Activated CD8-positive, alpha-beta memory T cell treated with anti-CD3 and anti-CD28 coated beads, Interleukin-2, amount 10 ng/mL, durations not matched to agents 7 days and 5 days (primary cell): ENCODE results near the gene ZNF331. TPM values are rescaled to one million over a fixed set of nuclear protein-coding genes. Genes with fewer than 3 reads are reported as not detected.

ENCODE experiments used
- ATAC-seq: fragments of 150-1000 bp; cut with Tn5 transposase; one replicate; pipeline ENCODE4 v1.10.0; 2021; ENCODE audit warnings: moderate library complexity
- CTCF ChIA-PET: fragments of 350-600 bp; sonication (Branson Sonifier 250); formaldehyde crosslinking; loops from one replicate; lab custom pipeline; 2021; ENCODE audit warnings: antibody characterized with exemption; lab: Charles Lee
- DNase-seq: peaks from one replicate; pipeline ENCODE4 v3.0.0-alpha.2; 2020
- H3K27ac Mint-ChIP-seq: one replicate; pipeline ENCODE4 v1.8.0; 2021; ENCODE audit warnings: mild to moderate bottlenecking, mixed read lengths
- H3K27me3 Mint-ChIP-seq: one replicate; pipeline ENCODE4 v1.8.0; 2021; ENCODE audit warnings: mixed read lengths
- H3K36me3 Mint-ChIP-seq: one replicate; pipeline ENCODE4 v1.8.0; 2021; ENCODE audit warnings: mild to moderate bottlenecking, mixed read lengths
- H3K4me1 Mint-ChIP-seq: one replicate; pipeline ENCODE4 v1.8.0; 2021; ENCODE audit warnings: mixed read lengths
- H3K4me3 Mint-ChIP-seq: one replicate; pipeline ENCODE4 v1.8.0; 2021; ENCODE audit warnings: mild to moderate bottlenecking, moderate library complexity, mixed read lengths
- H3K9me3 Mint-ChIP-seq: one replicate; pipeline ENCODE4 v1.8.0; 2022; ENCODE audit warnings: low read depth, mixed read lengths
- total RNA-seq, 2 experiments: library from RNA; stranded (reverse); gene quantifications; one replicate each; pipeline ENCODE4 v1.2.3, GENCODE V29; 2021

The ZNF331 gene
- total RNA-seq, 2 experiments from 2014 or later, result 16.6 to 26.5 TPM

DNA sequence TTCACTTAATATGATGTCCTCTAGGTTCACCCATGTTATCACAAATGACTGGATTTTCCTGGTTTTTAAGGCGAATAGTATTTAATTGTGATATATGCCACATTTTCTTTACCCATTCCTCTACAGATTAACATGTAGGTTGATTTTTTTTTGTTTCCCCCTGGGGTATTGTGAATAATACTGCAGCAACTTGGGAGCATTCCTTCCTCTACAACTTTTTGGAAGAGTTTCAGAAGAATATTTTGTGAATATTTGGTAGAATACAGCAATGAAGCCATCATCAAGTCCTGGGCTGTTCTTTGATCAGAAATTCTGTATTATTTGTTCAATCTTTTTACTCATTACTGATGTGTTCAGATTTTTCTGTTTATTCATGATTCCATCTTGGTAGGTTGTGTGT is 5.6 kb upstream of the ZNF331 start:
- Mint-ChIP-seq H3K4me3 (no peak overlapping the region), H3K4me1 (peaks cover 15% of the 10 kb centered on the region), H3K9me3 (peaks cover 6% of the 10 kb centered on the region), H3K27ac (no peak overlapping the region), H3K27me3 (no peaks in the 10 kb centered on the region), H3K36me3 (peaks cover 42% of the 10 kb centered on the region)
- DNase-seq (no peak), ATAC-seq (no peak)
- CTCF ChIA-PET, result no interaction called here

- no peak overlapping the region for H3K4me3 Mint-ChIP-seq
- no peaks in the 10 kb centered on the region for H3K9me3 Mint-ChIP-seq
- DNase-seq (no peak), ATAC-seq (no peak)
- CTCF ChIA-PET, result interaction anchor here (1.8 kb wide), 1 partner anchor 16 kb away, joined by 7 read pairs; no protein-coding TSS in a partner anchor
- peaks cover 44% of the 10 kb centered on the region for H3K36me3 Mint-ChIP-seq
- no peaks in the 10 kb centered on the region for H3K27me3 Mint-ChIP-seq
- peaks cover 24% of the 10 kb centered on the region for H3K4me1 Mint-ChIP-seq
- H3K27ac Mint-ChIP-seq, result no peak overlapping the region
Measured at GRCh38 chr19:53536225-53536548, 1.8 kb upstream of the ZNF331 start.

GRCh38 chr19:53537121-53537520 is 824 bp upstream of the ZNF331 start:
- no peak for ATAC-seq
- peak overlapping the region; percentile 96 for H3K27ac Mint-ChIP-seq
- peak overlapping the region; percentile 87 for H3K4me3 Mint-ChIP-seq
- CTCF ChIA-PET, result interaction anchor here (1.0 to 1.8 kb wide), 4 partner anchors 16 to 209 kb away, joined by 3 to 7 read pairs (median 3); no protein-coding TSS in a partner anchor
- no peaks in the 10 kb centered on the region for H3K9me3 Mint-ChIP-seq
- peaks cover 49% of the 10 kb centered on the region for H3K36me3 Mint-ChIP-seq
- no peak for DNase-seq
- H3K4me1 Mint-ChIP-seq, result peaks cover 24% of the 10 kb centered on the region
- no peaks in the 10 kb centered on the region for H3K27me3 Mint-ChIP-seq

- no peaks in the 10 kb centered on the region for H3K9me3 Mint-ChIP-seq
Measured at GRCh38 chr19:53538378-53539109, 599 bp downstream of the ZNF331 start.

DNA sequence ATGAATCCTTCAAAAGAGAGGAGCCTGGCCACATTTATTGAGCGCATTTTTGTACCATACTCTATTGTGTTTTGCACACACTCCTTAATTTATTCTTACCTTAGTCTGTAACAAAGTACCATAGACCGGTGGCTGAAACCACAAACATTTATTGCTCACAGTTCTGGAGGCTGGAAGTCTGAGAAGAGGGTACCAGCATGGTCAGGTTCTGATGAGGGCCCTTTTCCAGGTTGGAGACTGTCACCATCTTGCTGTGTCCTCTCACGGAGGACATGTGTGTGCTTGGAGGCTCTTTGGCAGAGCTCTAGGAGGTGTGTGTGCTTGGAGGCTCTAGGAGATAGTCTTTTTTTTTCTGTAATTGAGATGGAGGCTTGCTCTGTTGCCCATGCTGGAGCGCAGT is 2.1 kb downstream of the ZNF331 start:
- H3K27ac Mint-ChIP-seq, result no peak overlapping the region
- H3K4me3 Mint-ChIP-seq, result no peak overlapping the region
- no peaks in the 10 kb centered on the region for H3K9me3 Mint-ChIP-seq
- ATAC-seq, result no peak
- peaks cover 24% of the 10 kb centered on the region for H3K4me1 Mint-ChIP-seq
- CTCF ChIA-PET, result no interaction called here
- H3K27me3 Mint-ChIP-seq, result no peaks in the 10 kb centered on the region
- no peak for DNase-seq
- H3K36me3 Mint-ChIP-seq, result peaks cover 56% of the 10 kb centered on the region

More at GRCh38 chr19:53538378-53539109, 599 bp downstream of the ZNF331 start:
- CTCF ChIA-PET, result interaction anchor here (1.5 kb wide), 1 partner anchor 208 kb away, joined by 3 read pairs; no protein-coding TSS in a partner anchor
- peak overlapping the region; percentile 96 for H3K27ac Mint-ChIP-seq
- ATAC-seq, result no peak
- peak overlapping the region; percentile 87 for H3K4me3 Mint-ChIP-seq
- H3K27me3 Mint-ChIP-seq, result no peaks in the 10 kb centered on the region
- peaks cover 51% of the 10 kb centered on the region for H3K36me3 Mint-ChIP-seq
- peaks cover 24% of the 10 kb centered on the region for H3K4me1 Mint-ChIP-seq
- DNase-seq, result peak; percentile 42

GRCh38 chr19:53541971-53542370 is 4.0 kb downstream of the ZNF331 start:
- ATAC-seq (no peak), DNase-seq (no peak)
- Mint-ChIP-seq H3K4me3 (no peak overlapping the region), H3K36me3 (peaks cover 57% of the 10 kb centered on the region), H3K4me1 (peaks cover 12% of the 10 kb centered on the region), H3K27me3 (no peaks in the 10 kb centered on the region), H3K27ac (no peak overlapping the region), H3K9me3 (no peaks in the 10 kb centered on the region)
- CTCF ChIA-PET, result no interaction called here

GRCh38 chr19:53545271-53546065 is 7.5 kb downstream of the ZNF331 start:
- Mint-ChIP-seq H3K36me3 (peaks cover 48% of the 10 kb centered on the region), H3K9me3 (peaks cover 5% of the 10 kb centered on the region), H3K27me3 (no peaks in the 10 kb centered on the region), H3K4me3 (no peak overlapping the region), H3K27ac (no peak overlapping the region), H3K4me1 (no peaks in the 10 kb centered on the region)
- CTCF ChIA-PET, result no interaction called here
- ATAC-seq, result no peak
- DNase-seq, result no peak

DNA sequence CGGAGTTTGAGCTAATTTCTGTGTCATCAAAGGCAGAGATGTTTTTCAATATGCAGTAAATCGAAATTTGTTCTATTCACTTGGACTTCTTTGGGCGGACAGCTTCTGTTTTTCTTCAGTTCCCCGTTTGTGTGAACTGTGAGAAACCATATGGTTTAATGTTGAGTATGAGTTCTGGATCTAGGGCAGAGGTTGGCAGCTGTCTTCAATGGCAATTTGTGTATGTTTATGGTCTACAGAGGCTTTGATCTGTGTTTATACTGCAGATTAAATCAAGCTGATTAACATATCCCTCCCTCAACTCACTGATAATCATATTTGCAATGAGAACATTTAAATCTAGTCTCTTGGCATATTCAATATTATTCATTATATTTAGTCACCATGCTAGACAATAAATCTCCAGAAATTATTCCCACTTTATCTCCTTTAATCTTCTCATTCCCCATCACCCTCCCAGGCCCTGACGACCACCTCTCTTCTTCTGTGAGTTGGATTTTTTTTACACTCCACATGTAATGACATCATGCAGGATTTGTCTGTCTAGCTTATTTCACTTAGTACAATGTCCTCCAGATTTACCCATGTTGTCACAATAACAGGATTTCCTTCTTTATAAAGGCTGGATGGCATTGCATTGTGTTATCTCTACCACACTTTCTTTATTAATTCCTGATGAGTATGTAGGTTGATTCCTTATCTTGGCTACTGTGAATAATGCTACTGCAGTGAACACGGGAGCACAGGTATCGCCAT is 9.0 kb downstream of the ZNF331 start:
- Mint-ChIP-seq H3K9me3 (peaks cover 5% of the 10 kb centered on the region), H3K36me3 (peaks cover 46% of the 10 kb centered on the region), H3K4me3 (no peak overlapping the region), H3K27me3 (no peaks in the 10 kb centered on the region), H3K4me1 (no peaks in the 10 kb centered on the region), H3K27ac (no peak overlapping the region)
- CTCF ChIA-PET, result no interaction called here
- ATAC-seq, result no peak
- no peak for DNase-seq

DNA sequence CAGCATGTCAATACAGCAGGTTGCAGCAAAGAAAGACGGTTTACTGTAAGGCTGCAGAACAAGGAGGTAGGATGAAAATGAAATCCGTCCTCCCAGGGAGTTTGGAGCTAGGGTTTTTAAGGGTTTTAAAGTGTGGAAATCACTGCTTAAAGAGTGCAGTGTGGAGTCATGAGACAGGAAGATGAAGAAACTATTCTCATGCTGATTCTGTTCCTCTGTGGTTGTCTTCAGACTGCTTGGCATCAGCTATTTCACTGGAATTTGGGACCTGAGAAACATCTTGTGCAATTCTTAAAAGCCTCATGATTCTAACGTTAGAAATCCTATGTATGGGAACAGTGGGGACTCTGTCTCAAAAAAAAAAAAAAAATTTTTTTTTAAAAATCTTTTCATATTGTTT is 11.4 kb downstream of the ZNF331 start:
- no peak overlapping the region for H3K4me3 Mint-ChIP-seq
- CTCF ChIA-PET, result interaction anchor here (0.6 kb wide), 1 partner anchor 213 kb away, joined by 3 read pairs; no protein-coding TSS in a partner anchor
- H3K27ac Mint-ChIP-seq, result no peak overlapping the region
- DNase-seq (no peak), ATAC-seq (no peak)
- H3K9me3 Mint-ChIP-seq, result peaks cover 5% of the 10 kb centered on the region
- no peaks in the 10 kb centered on the region for H3K27me3 Mint-ChIP-seq
- H3K36me3 Mint-ChIP-seq, result peaks cover 38% of the 10 kb centered on the region
- H3K4me1 Mint-ChIP-seq, result peaks cover 5% of the 10 kb centered on the region

- Mint-ChIP-seq H3K27me3 (no peaks in the 10 kb centered on the region), H3K4me1 (peaks cover 13% of the 10 kb centered on the region), H3K9me3 (peaks cover 5% of the 10 kb centered on the region), H3K27ac (no peak overlapping the region), H3K36me3 (peaks cover 36% of the 10 kb centered on the region), H3K4me3 (no peak overlapping the region)
- CTCF ChIA-PET, result interaction anchor here (1.5 kb wide), 1 partner anchor 15 kb away, joined by 3 read pairs; no protein-coding TSS in a partner anchor
- no peak for DNase-seq
- ATAC-seq, result no peak
Measured at GRCh38 chr19:53552001-53552721, 14.2 kb downstream of the ZNF331 start.

GRCh38 chr19:53553156-53553555 is 15.2 kb downstream of the ZNF331 start:
- ATAC-seq, result no peak
- H3K36me3 Mint-ChIP-seq, result peaks cover 40% of the 10 kb centered on the region
- CTCF ChIA-PET, result interaction anchor here (1.5 kb wide), 1 partner anchor 16 kb away, joined by 3 read pairs; no protein-coding TSS in a partner anchor

GRCh38 chr19:53553865-53554791 is 16.2 kb downstream of the ZNF331 start:
- CTCF ChIA-PET, result interaction anchor here (1.0 to 1.5 kb wide), 2 partner anchors 17 kb away, joined by 3 read pairs; no protein-coding TSS in a partner anchor
- peak; percentile 84 for ATAC-seq
- Mint-ChIP-seq H3K4me3 (peak overlapping the region; percentile 93), H3K4me1 (peaks cover 13% of the 10 kb centered on the region), H3K9me3 (peaks cover 5% of the 10 kb centered on the region), H3K36me3 (peaks cover 48% of the 10 kb centered on the region), H3K27me3 (no peaks in the 10 kb centered on the region), H3K27ac (peak overlapping the region; percentile 96)
- DNase-seq, result peak; percentile 93

More at GRCh38 chr19:53553156-53553555, 15.2 kb downstream of the ZNF331 start:
- no peak for DNase-seq
- Mint-ChIP-seq H3K4me3 (peak overlapping the region; percentile 93), H3K27ac (peak overlapping the region; percentile 96), H3K27me3 (no peaks in the 10 kb centered on the region), H3K9me3 (peaks cover 5% of the 10 kb centered on the region), H3K4me1 (peaks cover 13% of the 10 kb centered on the region)
